Measurements from ENCODE around the gene SCYL2.
"Not testable (repeated sequence)": the region's sequence is repeated elsewhere in the genome, so short reads cannot be mapped to it uniquely, and the experiment has no call there.

SCYL2 gene

DNA sequence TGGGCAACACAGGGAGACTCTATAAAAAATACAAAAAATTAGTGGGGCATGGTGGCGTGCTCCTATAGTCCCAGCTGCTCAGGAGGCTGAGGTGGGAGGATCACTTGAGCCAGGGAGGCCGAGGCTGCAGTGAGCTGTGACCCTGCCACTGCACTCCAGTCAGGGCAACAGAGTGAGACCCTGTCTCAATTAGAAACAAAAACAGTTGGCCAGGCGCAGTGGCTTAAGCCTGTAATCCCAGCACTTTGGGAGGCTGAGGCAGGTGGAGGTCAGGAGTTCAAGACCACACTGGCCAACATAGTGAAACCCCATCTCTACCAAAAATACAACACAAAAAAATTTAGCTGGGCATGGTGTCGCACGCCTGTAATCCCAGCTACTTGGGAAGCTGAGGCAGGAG, 1.9 kb upstream of the SCYL2 start:
- not testable (repeated sequence) for DNase-seq

DNA sequence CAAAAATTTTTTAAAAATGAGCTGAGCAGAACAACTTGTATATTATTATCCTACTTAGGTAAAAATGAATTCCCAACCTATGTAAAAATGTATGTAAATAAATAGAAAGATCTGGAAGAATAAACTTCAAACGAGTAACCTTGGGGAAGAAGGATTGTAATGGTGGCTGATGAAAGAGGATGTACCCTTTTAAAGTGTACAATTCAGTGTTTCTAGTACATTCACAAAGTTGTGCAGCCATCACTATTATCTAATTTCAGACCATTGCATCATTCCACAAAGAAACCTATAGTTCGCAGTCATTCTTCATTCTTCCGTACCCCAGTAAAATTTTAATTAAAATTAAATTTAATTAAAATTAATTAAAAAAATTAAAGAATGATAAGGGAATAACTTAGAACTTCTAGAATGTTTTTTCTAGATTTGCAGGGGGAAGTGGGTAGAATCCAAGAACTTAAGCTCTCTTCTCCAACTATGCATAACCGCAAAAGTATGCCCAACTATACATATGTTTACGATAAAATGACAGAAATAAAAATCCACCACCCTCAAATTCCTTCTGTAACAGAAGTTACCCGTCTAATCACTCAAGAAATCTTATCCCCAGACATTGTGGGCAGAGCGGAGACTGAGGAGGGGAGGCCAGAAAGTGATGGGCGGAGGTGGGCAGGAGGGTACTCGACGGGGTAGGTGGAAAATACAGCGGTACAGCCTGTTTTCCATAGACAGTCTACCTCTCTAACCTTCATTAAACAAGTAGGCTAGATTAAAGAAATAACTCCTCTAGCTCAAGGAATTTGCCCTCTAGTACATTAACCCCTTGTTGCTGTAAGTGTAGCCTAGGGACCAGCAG, 1.0 kb upstream of the SCYL2 start:
- no peak for DNase-seq

DNA sequence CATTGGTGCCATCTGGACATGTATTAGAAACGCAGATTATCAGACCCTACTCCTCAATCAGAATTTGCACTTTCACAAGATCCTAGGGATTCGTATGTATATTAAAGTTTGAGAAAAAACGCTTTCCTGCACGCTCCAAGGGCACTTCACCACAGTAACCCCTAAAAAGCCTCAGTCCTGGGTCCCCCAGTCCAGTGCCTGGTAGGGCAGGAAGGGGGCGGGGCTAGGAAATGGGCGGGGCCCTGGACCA, 467 bp upstream of the SCYL2 start:
- DNase-seq = peak; percentile 90

DNA sequence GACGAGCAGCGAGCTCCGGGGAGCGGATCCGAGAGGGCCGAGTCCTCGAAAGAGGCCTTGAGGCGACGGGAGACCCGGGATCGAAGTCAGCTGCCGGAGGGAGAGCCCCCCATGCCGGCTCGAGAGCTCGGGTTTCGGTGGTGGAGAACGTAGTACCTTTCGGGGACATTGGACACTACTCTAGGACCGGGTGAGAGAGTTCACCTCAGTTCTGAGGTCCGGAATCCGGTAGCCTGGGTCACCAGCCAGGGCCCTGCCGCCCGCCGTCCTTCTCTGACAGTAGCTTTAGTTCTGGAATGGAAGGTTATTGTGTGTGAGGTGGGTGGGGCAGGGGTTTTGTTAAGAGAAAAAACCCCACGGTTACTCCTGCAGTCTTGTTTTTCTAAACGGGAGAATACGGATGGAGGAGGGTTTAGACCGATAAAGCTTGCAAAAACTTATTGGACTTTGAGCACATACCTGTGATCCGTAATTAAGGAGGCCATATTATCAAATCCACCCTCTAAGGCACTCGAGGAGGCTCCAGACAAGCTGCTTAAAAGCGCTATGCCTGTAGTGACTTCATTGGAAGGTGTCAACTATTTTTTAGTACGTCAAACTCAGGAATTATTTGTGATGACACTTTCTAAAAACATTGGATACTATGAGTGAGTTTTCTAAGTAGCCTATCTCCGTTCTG, 765 bp downstream of the SCYL2 start:
- DNase-seq = no peak

DNA sequence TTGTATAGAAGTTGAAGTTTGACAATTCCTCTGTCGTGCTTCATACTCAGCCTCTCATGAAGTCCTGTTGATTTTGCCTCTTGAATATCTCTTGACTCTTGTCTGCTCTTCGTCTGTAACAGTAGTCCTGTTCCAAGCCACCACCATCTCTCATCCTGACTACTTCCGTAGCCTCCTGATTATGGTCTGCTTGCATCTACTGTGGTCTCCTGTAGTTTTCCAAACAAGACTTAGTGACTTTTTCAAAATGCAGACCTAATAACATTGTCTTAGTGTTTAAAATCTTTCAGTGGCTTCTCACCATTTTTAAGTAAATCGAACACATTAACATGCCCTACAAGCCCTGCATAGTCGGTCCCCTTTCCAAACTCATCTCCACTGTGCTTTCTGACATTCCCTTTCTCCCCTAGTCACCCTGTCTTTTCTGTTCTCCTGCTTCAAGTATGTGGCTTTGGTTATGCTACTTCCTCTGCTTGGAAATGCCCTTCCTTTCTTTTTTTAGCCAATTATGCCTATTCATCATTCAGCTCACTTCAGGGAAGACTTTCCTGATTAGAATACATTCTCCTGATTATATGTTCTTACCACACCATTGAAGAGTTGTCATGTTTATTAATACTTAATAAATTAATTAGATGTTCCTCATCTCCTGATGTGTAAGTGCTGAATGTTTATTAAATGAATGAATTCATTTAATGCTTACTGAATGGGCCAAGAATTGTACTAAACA, 2.0 kb downstream of the SCYL2 start:
- DNase-seq = no peak

DNA sequence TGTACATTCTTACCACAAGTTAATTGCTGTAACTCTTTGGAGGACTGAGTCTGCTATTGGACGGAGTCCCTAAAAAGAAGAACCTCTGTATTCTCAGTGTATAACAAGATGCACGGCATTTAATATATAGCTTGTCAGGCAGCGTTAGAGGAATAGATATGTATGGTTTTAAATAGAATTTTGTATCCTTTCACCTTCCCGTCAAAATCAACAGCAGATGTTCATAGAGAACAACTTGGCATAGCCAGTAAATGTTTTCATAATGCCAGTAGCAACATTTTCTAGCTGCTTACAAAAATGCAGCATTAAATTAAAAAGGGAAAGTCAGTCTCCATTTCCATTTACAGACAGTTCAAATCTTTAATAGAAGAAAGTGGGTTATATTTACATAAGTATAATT, 6.8 kb downstream of the SCYL2 start:
- DNase-seq = no peak

DNA sequence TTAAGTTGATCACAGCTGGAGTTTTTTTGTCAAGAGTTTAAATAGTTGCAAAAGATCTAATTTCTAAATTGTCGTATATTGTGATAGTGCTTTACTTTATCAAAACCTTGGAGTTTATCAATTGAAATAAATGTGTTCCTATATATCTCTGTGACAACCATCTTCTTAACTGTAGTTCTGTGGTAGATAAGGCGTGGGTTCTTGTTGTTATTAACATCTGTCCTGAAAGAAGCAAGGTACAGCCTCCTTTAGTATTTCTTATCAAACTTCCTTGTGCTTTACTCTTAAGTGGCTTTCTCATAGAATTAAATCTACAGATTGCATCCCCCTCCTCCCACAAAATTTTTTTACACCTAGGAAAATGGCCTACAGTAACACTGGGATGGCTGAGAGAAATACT, 7.3 kb downstream of the SCYL2 start:
- DNase-seq = no peak

DNA sequence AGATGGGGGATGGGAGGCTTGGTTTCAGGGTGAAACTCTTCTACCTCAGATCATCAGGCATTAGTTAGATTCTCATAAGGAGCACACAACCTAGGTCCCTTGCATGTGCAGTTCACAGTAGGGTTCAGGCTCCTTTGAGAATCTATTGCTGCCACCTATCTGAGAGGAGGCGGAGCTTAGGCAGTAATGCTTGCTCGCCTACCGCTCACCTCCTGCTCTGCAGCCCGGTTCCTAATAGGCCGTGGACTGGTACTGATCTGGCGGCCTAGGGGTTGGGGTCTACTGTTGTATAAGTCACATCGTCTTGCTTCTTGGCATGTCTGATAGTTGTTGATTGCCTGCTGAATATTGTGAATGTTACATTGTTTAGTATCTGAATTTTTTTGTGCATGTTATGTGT, 12.2 kb downstream of the SCYL2 start:
- no peak for DNase-seq

DNA sequence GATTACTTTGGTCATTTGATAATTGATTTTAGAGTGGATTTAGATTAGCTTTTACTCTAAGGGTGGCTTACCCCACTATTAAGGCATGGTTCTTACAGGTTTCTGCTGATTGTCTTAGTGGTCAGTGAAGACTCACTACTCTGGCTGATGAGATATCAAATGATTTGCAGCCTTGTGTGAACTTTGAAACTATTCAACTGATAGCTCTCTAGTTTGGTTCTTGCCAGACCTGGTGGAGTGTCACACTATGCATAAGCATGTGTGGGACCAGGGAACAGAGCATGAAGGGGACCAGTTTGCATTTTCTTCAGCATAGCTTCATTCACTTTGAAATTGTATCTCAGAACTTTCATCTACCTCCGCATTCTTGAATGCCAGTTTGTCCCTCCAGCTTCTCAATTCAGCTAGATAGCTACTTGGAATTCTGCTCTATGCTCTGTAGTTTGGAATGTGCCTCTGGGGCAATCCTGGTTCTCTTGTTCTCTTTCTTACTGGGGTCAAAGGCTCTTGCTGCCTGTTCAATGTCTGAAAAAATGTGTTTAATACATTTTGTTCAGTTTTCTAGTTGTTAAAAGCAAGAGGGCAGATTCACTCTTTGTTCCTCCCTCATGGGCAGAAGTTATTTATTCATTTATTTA, 12.7 kb downstream of the SCYL2 start:
- no peak for DNase-seq

DNA sequence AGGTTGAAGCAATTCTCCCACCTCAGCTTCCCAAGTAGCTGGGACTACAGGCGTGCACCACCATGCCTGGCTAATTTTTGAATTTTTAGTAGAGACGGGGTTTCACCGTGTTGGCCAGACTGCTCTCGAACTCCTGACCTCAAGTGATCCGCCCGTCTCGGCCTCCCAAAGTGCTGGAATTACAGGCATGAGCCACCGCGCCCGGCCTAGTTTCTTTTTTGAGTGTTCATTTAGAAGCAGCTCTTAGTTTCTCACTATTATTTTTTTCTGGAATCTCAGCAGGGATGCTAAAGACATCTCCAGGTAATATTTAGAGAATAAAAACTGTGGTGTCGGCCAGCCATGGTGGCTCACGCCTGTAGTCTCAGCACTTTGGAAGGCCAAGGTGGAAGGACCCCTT, 17.6 kb downstream of the SCYL2 start:
- not testable (repeated sequence) for DNase-seq

DNA sequence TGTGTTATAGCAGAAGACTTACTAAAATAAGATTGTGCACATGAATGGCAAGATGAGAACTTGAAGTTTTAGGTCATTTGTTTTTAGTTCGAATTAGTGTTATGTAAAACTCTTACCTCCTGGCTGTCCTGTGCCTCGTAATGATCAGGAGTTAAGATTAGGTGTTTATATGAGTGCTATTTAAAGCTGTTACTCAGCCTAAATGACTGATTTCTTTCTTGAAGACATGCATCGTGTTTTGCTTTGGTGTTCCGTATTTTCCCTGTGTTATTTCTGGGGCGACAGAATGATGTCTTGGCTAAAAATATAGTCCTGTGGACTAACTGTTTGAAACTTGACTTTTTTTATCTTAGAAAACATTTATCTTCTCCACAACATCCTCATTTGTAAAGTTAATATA, 22.1 kb downstream of the SCYL2 start:
- DNase-seq = no peak

DNA sequence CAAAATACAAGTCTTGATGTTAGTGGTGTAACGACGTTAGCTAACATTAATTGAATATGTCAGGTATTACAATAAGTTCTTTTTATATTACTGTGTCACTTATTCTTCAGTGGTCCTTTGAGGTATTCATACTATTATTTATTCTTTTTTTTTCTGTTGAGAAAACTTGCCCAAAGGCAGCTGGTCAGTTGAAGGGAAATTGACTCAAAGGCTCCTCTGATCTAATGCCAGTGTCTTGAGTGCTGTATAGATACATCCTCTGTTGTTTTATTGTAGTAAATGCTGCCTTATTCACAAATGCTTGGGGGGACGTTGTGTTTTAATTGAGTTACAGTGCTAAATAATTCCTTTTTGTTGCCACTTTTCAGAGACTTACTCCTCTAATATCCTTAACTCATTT, 23.0 kb downstream of the SCYL2 start:
- DNase-seq = no peak

DNA sequence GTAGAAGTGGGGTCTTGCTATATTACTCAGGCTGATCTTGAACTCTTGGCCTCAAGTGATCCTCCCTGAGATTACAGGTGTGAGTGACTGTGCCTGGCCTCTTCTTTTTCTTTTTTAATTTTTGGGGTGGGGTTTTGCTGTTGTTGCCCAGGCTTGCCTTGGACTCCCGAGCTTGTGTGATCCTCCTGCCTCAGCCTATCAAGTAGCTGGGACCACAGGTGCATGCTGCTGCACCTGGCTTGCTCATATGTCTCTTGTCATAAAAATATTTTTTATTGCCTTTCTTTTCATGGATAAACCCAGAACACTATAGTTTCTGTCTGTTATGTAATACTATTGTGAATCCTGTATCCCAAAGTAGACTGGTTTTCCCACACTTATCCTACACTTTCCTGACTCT, 26.0 kb downstream of the SCYL2 start:
- no peak for DNase-seq

DNA sequence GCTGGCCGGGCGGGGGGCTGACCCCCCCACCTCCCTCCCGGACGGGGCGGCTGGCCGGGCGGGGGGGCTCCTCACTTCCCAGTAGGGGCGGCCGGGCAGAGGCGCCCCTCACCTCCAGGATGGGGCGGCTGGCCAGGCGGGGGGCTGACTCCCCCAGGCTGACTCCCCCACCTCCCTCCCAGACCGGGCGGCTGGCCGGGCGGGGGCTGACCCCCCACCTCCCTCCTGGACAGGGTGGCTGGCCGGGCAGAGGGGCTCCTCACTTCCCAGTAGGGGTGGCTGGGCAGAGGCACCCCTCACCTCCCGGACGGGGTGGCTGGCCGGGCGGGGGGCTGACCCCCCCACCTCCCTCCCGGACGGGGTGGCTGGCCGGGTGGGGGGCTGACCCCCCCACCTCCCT, 27.4 kb downstream of the SCYL2 start:
- DNase-seq = not testable (repeated sequence)

DNA sequence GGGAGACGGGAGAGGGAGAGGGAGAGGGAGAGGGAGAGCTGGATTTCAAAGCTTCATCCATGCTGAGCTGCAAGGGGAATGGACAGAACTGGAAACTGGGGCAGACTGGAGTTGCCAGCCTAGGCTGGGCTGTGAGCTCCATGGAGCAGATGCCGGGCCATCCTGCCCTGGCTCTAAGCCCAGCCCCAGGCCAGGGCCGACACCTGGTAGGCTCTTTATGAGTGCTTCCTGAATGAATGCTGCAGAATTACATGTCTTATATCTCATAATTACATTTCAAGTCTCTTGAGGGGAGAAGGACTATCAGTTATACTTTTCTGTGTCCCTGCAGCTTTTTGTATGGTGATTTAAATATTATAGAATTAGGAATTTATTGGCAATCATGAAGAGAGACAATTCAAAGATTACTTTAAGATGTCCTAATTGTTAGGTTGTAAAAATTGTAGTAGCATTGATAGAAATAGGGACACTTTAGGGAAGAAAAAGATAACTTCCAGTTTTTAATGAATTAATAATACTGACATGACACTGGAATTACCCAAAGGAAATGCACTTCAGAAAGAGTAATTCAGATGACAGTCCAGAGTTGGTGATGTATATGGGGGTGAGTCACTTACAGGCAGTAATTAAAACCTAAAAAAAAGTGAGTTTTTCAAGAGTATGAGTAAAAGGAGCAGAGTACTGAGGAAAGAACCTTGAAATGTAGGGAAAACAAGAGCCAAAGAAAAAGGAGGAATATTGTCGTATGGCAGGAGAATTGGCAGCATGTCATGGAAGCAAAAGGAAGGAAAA, 29.0 kb downstream of the SCYL2 start:
- no peak for DNase-seq

DNA sequence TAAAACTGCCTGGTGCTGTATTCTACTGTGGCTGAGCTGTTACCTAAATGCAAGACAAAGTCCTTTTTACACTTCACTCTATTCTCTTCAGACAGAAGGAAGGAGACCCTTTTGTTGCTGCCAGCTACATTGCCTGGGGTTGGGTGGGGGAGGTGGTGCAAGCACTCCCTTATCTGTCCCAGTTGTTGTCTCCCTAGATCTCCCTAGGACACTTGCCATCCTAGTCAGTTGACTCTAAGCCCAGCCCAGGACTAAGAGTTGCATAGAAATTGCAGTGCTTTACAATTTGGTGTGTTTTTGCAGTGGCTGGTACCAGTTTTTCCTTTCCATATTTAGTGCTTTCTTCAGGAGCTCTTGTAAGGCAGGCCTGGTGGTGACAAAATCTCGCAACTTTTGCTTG, 35.1 kb downstream of the SCYL2 start:
- no peak for DNase-seq

DNA sequence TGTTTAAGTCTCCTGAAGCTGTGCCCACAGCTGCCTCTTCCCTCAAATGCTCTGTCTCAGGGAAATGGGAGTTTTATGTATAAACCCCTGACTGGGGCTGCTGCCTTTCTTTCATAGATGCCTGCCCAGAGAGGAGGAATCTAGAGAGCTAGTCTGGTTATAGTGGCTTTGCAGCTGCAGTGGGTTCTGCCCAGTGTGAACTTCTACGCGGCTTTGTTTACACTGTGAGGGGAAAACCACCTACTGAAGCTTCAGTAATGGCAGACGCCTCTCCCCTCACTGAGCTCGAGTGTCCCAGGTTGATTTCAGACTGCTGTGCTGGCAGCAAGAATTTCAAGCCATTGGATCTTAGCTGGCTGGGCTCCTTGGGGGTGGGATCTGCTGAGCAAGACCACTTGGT, 36.9 kb downstream of the SCYL2 start:
- DNase-seq = no peak

DNA sequence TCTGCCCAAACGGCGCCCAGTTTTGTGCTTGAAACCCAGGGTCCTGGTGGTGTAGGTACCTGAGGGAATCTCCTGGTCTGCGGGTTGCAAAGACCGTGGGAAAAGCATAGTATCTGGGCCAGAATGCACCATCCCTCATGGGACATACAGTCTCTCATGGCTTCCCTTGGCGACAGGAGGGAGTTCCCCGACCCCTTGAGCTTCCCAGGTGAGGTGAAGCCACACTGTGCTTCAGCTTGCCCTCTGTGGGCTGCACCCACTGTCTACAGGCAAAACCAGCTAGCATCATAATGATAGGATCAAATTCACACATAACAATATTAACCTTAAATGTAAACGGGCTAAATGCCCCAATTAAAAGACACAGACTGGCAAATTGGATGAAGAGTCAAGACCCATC, 37.4 kb downstream of the SCYL2 start:
- DNase-seq = not testable (repeated sequence)

DNA sequence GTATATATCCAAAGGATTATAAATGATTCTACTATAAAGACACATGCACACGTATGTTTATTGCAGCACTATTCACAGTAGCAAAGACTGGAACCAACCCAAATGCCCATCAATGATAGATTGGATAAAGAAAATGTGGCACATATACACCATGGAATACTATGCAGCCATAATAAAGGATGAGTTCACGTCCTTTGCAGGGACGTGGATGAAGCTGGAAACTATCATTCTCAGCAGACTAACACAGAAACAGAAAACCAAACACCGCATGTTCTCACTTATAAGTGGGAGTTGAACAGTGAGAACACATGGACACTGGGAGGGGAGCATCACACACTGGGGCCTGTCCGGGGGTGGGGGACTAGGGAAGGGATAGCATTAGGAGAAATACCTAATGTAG, 41.2 kb downstream of the SCYL2 start:
- not testable (repeated sequence) for DNase-seq

DNA sequence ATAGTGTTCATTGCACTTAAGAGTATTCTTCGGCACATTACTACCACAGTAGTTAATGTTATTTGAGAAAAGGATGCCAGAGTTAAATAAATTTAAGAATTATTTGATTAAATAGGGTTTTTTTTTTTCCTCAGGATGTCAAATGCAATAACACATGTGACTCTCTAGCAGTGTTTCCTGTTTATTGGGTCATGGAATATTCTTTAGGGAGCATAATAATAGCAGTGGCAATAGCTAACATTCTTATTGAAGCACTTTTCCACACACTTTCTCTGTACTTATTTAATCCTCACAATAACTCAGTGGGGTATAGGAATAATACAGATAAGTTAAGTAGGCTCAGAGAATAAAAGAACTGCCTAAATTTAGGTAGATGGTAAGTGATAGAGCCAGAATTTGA, 44.3 kb downstream of the SCYL2 start:
- DNase-seq = no peak

DNA sequence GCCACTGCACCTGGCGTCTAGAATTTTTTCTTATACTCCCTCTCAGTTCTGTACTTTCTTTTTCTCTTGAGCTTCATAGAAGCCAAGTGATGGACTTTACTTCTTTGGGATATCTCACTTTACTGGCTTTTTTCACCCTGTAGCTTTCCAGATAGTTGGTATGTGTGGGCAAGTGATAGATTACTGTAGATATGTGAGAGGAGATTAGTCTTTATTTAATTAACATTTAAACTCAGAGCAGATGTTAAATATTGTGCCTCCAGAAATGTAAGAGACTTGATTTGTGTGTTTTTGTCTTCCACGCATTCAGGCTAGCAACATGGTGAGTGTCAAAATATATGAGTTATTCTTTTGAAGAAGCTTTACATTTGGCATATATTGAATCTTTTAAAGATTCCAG, 50.4 kb downstream of the SCYL2 start:
- no peak for DNase-seq

DNA sequence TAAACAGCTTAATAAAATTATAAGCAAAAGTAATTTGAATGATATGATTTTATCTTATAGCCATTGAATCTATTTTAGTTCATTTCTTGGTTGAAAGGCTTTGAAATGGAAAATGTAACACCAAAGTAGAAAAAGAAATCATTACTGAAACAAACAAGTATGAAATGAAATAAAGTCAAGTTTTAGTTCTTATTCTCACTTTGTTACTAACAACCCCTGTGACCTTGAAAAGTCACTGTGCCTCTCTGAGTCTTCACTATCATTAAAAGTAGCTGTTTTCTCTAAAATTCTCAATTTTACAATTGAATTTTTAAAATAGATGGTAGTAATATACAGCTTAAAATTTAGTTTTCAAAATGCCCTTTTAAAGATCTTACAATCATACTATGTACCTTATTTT, 57.5 kb downstream of the SCYL2 start:
- no peak for DNase-seq

DNA sequence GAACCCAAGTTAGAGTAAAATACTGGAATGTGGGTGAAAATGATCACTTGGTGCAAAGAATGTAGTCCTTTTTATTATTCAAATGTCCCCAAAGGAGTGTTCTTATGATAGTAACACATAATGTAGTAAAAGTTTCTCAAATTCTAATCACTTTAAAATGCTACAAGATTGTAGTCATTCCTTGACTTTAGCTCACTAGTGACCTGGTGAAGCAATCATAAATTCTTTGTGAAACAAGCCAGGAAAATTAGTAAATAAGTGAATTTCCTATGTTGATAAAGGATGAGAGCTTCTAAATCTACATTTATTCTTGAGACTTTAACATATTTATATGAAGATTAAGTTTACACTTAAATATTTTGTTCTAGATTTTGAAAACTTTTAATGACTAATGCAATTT, 59.2 kb downstream of the SCYL2 start:
- no peak for DNase-seq

Data from effector CD4-positive, alpha-beta T cell (primary cell).